ENCODE data around the gene OXCT2. TPM values are rescaled to one million over a fixed set of nuclear protein-coding genes. Genes with fewer than 3 reads are reported as not detected.
"Not testable (repeated sequence)": the region's sequence is repeated elsewhere in the genome, so short reads cannot be mapped to it uniquely, and the experiment has no call there.

Gene OXCT2
- total RNA-seq, 2 donors from 2014 or later, result 0.77 to 1.2 TPM

GRCh38 chr1:39782103-39782502 is 11.0 kb upstream of the OXCT2 start:
- no peak overlapping the region for H3K9ac ChIP-seq (ENCODE audit: low read depth in 2 of 2, low read length in 2 of 2)
- H3K36me3 ChIP-seq, result no peaks in the 10 kb centered on the region
- H3K27ac ChIP-seq, result no peak overlapping the region
- no peaks in the 10 kb centered on the region for H3K27me3 ChIP-seq
- intact Hi-C loops (cut with DNase I), result no loop called here
- DNase-seq, result no peak
- no peak for TF ChIP-seq CTCF (IDR thresholded peaks at IDR 0.05)
- H3K4me1 ChIP-seq, result no peaks in the 10 kb centered on the region
- H3K9me3 ChIP-seq, result no peaks in the 10 kb centered on the region
- H3K4me3 ChIP-seq, result no peak overlapping the region

DNA sequence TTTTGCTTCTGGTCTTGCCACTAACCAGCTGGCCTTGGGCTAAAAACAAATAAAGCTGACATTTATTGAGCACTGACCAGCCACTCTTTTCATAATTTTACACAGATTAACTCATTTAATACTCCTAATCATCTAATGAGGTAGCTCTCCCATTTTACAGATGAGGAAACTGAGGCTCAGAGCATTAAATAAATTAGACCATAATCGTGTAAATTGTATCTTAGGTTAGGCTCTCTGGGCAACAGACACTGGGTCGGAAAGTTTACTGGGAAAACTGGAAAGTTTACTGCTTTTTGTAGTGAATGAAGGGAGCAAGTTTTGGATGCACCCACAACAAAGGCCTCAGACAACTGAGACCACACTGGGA is 10.2 kb upstream of the OXCT2 start:
- Histone ChIP-seq H3K9me3 (no peaks in the 10 kb centered on the region), H3K27me3 (no peaks in the 10 kb centered on the region), H3K4me1 (no peaks in the 10 kb centered on the region), H3K36me3 (no peaks in the 10 kb centered on the region), H3K27ac (no peak overlapping the region), H3K4me3 (no peak overlapping the region), H3K9ac (ENCODE audit: low read depth in 2 of 2, low read length in 2 of 2) (no peak overlapping the region)
- intact Hi-C loops (cut with DNase I), result no loop called here
- DNase-seq, result no peak
- TF ChIP-seq CTCF (IDR thresholded peaks at IDR 0.05), result no peak

- Histone ChIP-seq H3K27me3 (no peaks in the 10 kb centered on the region), H3K9me3 (no peaks in the 10 kb centered on the region), H3K4me1 (no peaks in the 10 kb centered on the region), H3K4me3 (no peak overlapping the region), H3K27ac (no peak overlapping the region), H3K9ac (ENCODE audit: low read depth in 2 of 2, low read length in 2 of 2) (no peak overlapping the region), H3K36me3 (no peaks in the 10 kb centered on the region)
- intact Hi-C loops (cut with DNase I), result no loop called here
- TF ChIP-seq CTCF (IDR thresholded peaks at IDR 0.05), result no peak
- DNase-seq, result no peak
Observed at GRCh38 chr1:39779821-39780220, 8.7 kb upstream of the OXCT2 start.

DNA sequence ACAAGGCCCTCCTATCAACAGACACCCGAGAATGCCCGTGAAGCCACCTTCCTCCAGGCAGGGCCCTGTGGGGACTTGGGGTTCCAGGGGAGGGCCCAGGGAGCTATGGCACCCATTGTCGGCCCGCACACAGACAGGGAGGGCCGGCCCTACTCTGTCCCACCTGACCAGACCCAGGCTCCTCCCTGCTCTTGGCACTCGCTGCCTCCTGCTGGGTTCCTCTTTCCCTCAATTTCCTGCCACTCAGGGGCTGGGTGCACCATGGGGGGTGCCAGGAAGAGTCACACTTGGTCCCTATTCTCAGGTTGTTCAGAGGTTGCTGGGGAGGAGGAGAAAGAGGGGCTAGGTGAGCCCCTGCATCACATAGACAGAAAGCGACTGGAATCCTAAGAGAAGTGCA is 8.0 kb upstream of the OXCT2 start:
- Histone ChIP-seq H3K4me3 (no peak overlapping the region), H3K36me3 (no peaks in the 10 kb centered on the region), H3K27me3 (no peaks in the 10 kb centered on the region), H3K27ac (no peak overlapping the region), H3K9ac (ENCODE audit: low read depth in 2 of 2, low read length in 2 of 2) (no peak overlapping the region), H3K4me1 (no peaks in the 10 kb centered on the region), H3K9me3 (no peaks in the 10 kb centered on the region)
- TF ChIP-seq CTCF (IDR thresholded peaks at IDR 0.05), result no peak
- intact Hi-C loops (cut with DNase I), result no loop called here
- no peak for DNase-seq

- not testable (repeated sequence) for H3K4me3 ChIP-seq, DNase-seq, H3K27me3 ChIP-seq
Observed at GRCh38 chr1:39778463-39779099, 7.4 kb upstream of the OXCT2 start.

DNA sequence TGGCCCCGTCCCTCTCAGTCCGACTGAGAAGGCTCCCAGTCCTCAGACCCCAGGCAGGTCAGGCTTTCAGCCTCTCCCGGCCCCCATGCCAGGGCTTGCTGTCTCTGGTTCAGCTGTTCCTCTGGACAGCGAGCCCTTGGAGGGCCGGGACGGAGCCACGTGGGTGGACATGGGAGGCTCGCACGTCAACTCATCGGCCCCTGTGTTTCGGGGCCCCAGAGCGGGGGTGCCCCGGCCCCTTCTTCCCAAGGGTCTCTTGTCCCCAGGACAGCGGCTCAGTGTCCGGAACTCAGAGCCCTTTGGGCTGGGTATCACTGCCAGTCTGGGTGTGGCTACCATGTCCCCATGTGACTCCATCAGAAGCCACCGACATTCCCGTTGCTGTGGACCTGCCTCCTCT is 6.7 kb upstream of the OXCT2 start:
- DNase-seq; H3K27me3 ChIP-seq; H3K9ac ChIP-seq (ENCODE audit: low read depth in 2 of 2, low read length in 2 of 2); H3K4me3 ChIP-seq; intact Hi-C loops (cut with DNase I); H3K36me3 ChIP-seq; H3K9me3 ChIP-seq; H3K4me1 ChIP-seq; H3K27ac ChIP-seq: not testable (repeated sequence)

More at GRCh38 chr1:39778463-39779099, 7.4 kb upstream of the OXCT2 start:
- H3K36me3 ChIP-seq; intact Hi-C loops (cut with DNase I); H3K9me3 ChIP-seq; H3K27ac ChIP-seq; H3K9ac ChIP-seq (ENCODE audit: low read depth in 2 of 2, low read length in 2 of 2); H3K4me1 ChIP-seq: not testable (repeated sequence)

All from colonic mucosa (tissue), 4 donors.